ENCODE measurements around the gene GRM1.

DNA sequence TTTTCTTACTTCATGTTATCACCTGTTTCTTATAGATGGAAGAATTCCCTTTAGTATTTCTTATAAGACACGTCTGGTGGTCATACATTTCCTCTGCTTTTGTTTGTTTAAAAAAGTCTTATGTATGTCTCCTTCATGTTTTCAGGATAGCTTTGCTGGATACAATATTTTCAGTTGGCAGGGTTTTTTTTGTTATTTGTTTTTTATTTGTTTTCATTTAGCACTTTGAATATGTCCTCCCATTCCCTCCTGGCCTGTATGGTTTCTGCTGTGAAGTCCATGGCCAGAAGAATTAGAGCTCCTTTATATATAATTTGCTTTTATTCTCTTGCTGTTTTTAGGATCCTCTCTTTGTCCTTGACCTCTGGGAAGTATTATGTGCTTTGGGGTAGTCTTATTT is 432.1 kb downstream of the GRM1 start:
- TF ChIP-seq, protein P1, sequence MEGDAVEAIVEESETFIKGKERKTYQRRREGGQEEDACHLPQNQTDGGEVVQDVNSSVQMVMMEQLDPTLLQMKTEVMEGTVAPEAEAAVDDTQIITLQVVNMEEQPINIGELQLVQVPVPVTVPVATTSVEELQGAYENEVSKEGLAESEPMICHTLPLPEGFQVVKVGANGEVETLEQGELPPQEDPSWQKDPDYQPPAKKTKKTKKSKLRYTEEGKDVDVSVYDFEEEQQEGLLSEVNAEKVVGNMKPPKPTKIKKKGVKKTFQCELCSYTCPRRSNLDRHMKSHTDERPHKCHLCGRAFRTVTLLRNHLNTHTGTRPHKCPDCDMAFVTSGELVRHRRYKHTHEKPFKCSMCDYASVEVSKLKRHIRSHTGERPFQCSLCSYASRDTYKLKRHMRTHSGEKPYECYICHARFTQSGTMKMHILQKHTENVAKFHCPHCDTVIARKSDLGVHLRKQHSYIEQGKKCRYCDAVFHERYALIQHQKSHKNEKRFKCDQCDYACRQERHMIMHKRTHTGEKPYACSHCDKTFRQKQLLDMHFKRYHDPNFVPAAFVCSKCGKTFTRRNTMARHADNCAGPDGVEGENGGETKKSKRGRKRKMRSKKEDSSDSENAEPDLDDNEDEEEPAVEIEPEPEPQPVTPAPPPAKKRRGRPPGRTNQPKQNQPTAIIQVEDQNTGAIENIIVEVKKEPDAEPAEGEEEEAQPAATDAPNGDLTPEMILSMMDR (IDR thresholded peaks at IDR 0.05) = no peak
- TF ChIP-seq POLR2A (IDR thresholded peaks at IDR 0.05) = no peak
